Putamen (tissue), 1 donor: ENCODE measurements around the gene SCAI.
"Not testable (repeated sequence)": the region's sequence is repeated elsewhere in the genome, so short reads cannot be mapped to it uniquely, and the experiment has no call there.

Experiments used
- DNase-seq: peaks from one replicate; pipeline ENCODE4 v3.0.0-alpha.2; 2016; ENCODE audit warnings: low spot score

Gene SCAI

DNA sequence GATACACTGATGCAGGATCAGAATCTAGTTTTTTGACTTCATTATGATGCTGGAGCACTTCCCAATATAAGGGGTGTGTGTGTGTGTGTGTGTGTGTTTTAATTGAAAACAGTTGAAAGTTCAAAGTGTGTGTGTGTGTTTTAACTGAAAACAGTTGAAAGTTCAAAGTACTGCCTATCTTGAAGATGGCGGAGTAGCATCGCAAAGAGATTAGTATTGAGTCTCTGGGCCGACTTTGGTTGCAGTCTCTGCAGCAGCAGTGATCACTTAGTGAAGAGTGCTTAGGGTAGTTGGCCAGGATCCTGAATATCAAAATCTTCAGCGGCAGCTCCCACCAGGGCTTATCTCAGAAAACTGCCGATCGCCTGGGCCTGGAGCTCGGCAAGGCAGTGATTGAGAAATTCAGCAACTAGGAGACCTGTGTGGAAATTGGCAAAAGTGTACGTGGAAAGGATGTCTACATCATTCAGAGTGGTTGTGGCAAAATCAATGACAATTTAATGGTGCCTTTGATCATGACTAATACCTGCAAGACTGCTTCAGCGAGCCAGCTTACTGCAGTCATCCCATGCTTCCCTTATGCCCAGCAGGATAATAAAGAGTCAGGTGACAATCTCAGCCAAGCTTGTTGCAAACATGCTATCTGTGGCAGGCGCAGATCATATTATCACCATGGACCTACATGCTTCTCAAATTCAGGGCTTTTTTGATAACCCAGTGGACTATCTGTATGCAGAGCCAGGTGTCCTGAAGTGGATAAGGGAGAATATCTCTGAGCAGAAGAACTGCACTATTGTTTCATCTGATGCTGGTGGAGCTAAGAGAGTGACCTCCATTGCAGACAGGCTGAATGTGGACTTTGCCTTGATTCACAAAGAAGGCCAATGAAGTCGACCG lies 7.3 kb upstream of the SCAI start:
- DNase-seq = no peak

DNA sequence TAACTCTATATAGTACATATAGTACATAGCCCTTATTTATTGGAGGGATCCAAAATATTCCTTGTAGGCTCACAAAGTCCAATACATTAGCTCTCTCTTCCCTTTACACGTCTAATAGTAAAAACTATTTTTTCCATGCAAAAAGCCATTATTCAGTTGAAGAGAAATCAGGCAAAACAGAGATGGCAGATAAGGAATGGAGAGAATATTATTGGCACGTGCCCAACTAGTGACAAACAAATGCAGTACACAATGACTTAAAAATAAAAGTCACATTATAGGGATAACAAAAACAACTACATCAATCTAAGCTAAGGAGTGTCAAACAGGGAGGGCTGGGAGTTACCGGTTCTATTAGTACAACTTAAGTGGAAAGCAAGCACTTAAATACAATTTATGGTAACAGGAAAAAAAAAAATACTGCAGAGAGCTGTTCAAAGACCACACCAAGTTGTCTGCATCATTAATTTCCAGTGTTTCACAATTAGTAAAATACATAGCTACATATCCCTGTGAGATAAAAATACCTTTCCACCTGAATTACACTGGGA lies 4.1 kb upstream of the SCAI start:
- DNase-seq = no peak

DNA sequence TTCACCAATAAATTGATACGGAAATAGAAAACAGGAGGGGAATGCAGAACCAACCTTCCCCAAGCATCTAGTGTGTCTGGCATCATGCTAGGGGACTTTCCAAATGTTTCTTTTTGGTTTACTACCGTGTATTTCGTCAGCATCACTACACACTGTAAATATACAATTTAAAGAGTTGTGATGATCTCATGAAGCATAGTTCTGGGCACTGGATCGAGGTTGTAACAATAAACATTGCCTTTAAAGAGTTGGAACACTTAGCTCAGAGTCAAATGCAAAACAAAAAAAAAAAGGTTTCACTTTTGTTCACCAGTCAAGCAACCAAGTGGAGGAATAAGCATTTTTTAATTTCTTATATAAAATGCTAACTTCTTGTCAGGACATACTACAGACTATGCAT lies 2.9 kb upstream of the SCAI start:
- no peak for DNase-seq

DNA sequence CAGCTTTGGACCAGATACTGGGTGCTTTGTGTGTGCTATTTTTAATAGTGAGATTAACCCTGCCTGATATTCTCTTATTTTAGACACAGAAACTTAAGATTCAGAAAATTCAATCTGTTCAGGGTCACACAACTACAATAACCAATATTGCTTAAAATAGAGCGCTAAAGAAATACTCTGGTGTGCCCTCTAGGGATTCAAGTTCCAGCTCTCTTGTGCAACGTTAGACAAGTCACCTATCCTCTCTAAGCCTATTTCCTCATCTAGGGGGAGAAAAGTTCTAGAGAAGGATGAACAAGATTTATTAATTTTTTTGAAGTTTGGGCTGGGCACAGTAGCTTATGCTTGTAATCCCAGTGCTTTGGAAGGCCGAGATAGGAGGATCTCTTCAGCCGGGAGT lies 2.1 kb upstream of the SCAI start:
- no peak for DNase-seq

DNA sequence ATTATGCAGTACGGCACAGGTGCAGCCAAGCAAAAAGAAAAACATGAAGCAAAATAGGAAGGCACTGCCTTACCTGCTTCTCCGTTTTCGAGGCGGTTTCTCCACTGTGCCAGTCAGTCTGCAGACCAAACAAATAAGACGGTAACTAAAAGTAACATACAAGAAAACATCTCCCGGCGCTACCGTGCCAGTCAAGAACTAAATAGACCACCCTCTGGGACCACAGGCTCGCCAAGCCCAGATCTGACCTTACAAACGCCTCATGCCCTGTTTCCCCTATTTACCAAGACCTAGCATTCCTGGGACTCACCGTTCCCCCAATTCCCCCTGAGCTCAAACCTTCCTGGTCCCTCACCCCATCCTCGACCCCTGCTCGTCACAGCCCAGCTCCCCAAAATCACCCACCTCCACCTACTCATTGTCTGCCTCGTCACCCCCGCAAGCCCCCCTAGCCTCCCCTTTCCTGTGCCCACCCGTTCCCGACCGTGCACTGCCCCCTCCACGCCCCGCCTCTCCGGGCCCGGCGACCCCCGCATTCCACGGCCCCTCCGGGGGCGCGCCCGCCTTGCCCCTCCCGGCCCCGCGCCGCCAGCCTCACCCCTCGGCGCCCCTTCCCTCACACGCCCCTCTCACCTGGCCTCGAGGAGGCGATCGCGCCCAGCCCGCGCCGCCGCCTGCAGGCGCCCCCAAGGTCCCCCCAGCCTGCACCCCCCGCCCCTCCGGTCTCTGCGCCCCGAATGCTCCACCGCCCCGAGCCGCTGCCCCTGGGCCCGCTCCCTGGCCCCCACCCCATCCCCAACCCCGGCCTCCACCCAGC lies 560 bp downstream of the SCAI start:
- no peak for DNase-seq

DNA sequence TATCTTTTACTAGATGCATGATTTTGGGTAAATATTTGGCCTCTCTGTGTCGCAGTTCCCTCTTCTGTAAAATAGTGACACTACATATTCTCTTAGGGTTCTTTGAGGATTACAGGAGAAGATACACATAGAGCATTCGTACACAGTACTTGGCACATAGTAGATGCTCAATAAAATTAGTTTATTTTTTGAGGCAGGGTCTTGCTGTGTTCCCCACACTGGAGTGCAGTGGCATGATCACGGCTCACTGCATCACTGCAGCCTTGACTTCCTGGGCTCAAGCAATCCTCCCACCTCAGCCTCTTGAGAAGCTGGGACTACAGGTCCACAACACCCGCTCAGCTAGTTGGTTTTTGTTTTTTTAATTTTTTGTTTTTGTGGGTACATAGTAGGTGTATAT lies 1.6 kb downstream of the SCAI start:
- DNase-seq = no peak

DNA sequence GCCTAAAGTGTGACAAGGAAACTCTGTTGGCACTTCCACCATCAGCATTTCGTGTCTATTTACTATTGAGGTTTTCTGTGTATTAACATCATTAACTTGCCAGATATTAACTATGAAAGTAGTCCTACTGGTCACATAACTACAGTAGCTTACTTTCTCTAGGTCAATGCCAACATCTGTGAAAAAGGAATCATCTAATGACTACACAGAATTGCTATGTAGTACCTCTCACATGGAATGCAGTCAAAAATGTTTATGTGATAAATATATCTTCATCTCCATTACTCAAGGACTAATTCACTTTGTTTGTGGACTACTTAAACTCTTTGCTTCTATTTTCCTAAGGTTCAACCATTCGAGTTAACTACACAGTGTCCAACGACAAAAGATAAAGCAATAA lies 2.1 kb downstream of the SCAI start:
- no peak for DNase-seq

DNA sequence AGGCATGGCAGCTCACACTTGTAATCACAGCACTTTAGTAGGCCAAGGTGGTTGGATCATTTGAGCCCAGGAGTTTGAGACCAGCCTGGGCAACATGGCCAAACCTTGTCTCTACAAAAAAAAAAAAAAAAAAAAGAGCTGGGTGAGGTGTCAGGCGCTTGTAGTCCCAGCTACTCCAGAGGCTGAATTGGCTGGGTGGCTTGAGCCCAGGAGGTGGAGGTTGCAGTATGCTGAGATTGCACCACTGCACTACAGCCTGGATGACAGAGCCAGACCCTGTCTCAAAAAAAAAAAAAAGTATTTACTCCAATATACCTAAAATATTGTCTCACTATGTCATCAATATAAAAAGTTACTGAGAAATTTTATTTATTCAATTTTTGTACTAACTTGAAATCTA lies 2.8 kb downstream of the SCAI start:
- no peak for DNase-seq

DNA sequence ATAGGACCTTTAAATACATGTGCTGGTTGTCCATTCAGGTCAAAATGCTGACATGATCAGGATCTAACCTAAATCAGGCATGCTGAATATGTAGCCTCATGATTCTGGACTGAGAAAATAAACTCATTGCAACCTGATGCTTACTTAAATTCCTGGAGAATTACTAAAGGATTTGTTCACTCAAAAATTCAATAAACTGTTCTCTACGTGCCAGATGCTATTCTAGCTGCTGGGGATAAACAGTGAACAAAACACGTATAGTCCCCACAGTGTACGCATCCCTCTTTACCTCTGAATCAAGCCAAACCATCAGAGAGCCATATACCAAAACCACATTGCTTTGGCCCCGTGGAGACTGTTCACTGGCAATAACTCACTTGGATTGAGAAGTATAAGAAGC lies 6.1 kb downstream of the SCAI start:
- DNase-seq = no peak

DNA sequence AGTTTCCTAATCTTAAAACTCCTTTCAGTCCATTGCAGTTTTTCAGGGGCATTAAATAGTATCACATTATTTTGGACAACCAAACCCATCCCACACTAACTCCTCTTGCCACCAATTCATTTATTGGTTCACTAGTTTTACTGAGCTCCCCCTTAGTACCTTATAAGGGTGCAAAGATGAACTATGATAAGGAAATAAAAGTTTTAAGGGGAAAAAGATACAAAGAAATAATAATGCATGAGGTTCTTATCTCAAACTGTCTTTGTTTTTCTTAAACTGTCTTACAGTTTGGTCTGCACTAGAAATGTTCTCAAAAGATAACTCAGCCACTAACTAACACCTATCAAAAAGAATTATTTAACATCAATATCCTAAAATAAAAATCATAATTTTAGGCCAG lies 8.4 kb downstream of the SCAI start:
- DNase-seq = no peak

DNA sequence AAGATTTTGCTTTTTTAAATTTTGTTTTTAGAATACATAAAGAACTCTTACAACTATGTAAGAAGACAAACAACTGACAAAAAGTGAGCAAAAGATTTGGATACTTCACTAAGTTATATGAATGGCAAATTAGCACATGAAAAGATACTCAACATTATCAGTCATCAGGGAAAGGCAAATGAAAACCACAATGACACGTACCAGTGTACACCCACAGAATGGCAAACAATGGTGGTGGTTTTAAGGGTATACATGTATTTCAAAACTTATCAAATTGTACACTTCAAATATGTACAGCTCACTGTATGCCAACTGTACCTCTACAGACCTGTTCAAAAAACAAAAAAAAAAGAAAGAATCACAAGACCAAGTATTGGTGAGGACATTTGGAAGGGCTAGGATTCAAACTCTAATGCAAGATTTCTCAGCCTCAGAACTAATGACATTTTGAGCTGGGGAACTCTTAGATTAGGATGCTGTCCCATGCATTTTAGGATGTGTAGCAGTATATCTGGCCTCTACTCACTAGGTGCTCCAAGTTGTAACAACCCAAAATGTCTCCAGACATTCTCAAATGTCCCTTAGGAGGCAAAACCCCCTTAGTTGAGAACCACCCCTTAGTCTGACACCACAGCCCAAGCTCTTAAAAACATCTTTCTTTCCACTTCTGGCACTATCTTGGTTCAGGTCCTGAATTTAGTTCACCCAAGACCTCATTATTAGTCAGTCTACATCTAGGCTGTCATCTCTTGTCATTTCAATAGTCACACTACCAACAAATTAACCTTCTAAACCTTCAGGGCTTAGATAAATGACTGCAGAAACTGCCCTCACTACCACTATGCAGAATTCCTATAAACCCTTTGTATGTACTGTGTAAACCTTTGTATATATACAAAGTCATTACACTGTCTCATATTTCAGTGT lies 9.7 kb downstream of the SCAI start:
- no peak for DNase-seq

DNA sequence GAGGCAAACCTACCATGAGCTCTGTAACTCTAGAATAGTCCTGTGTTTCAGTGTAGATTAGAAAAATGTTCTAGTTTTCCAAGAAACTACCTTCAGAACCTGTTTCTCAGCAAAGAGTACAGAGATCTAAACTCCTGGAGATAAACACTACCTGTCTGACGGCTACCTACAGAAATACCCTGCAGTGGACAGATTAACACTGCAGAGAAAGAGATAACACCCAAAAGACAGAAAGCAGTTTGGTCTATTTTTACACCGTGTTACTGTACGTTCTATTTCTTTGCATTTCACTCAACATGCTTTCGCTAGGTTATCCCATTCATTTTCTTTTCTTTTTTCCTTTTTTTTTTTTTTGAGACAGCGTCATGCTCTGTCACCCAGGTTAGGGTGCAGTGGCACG lies 11.6 kb downstream of the SCAI start:
- no peak for DNase-seq

DNA sequence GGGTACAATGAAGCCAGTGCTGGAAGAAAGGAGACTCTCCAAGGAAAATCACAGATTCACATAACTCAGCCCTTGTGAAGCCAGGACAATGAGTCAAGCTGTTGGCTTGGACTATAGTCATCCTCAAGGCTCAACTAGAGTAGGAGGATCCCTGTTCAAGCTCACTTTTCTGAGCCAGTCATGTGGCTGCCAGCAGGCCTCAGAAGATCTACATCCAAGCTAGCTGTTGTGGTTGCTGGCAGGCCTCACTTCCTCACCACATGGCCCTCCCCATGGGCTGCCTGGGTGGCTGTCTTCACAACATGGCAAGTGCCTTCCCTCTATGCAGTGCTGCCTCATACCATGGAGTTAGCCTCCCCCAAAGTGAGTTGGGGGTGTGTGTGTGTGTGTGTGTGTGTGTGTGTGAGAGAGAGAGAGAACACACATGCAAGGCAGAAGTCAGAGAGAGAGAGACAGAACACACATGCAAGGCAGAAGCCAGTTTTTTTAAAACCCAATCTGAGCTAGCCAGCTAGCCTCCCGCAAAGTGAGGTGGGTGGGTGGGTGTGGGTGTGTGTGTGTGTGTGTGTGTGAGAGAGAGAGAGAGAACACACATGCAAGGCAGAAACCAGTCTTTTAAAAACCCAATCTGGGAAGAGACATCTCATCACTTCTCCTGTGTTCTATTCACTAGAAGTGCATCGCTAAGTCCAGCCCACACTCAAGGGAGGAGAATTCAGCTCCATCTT lies 17.1 kb downstream of the SCAI start:
- DNase-seq = peak; percentile 31

DNA sequence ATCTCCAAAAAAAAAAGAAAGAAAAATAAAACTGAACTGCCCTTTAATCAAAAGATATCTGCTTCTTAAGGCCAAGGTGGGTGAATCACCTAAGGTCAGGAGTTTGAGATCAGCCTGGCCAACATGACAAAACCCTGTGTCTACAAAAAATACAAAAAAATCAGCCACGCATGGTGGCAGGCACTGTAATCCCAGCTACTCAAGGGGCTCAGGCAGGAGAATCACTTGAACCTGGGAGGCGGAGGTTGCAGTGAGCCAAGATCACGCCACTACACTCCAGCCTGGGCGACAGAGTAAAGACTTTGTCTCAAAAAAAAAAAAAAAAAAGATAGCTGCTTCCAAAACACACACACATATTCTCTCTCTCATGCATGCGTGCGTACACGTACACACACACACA lies 17.8 kb downstream of the SCAI start:
- DNase-seq = no peak

DNA sequence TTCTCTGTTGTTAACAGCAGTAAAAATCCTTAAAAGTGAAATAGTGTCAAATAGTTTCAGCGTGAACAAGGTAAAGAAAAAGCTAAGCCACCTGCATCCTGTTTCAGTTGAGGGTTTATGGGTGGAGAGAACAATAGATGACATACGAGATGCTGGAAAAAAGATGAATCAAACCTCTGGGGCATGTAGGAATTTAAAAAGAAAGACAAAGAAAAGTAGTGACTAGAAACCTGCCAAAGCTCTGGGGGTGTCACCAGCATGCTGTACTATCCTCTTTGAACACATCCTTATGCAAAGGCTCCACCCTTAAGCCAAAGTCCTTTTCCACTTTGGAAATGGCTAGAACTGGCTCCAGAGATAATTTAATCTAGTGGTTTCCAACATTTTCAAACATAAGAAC lies 22.2 kb downstream of the SCAI start:
- DNase-seq = no peak

DNA sequence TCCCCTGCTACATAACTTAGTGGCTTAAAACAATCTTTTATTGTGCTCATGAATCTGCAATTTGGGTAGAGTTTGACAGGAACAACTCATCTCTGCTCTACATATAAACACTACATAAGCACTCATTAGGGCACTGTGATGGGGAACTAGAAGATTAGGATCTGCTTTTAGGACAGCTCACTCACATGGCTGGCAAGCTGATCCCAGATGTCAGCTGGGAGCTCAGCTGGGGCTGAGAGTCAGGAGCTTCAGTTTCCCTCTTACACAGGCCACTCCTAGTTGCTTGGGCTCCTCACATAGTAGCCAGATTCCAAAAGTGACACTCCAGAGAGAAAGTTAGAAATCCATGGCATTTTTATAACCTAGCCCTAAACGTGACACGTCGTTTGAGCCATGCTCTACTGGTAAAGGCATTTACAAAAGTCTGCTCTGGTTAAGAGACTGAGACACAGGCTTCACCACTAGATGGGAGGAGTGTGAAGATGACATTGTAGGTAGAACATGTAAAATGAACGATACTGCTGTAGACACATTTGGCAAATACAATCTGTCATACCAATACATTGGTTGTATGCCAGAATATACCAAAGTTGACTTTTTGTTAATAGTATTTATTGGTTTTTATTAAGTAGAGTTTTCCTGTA lies 23.6 kb downstream of the SCAI start:
- no peak for DNase-seq

DNA sequence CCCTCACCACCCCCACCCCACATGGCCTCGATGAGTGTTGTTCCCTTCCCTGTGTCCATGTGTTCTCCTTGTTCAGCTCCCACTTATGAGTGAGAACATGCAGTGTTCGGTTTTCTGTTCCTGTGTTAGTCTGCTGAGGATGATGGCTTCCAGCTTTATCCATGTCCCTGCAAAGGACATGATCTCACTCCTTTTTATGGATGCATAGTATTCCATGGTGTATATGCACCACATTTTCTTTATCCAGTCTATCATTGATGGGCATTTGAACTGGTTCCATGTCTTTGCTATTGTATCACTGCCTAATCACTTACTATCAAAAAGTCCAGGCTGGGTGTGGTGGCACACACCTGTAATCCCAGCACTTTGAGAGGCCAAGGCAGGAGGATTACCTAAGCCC lies 24.6 kb downstream of the SCAI start:
- DNase-seq = not testable (repeated sequence)

DNA sequence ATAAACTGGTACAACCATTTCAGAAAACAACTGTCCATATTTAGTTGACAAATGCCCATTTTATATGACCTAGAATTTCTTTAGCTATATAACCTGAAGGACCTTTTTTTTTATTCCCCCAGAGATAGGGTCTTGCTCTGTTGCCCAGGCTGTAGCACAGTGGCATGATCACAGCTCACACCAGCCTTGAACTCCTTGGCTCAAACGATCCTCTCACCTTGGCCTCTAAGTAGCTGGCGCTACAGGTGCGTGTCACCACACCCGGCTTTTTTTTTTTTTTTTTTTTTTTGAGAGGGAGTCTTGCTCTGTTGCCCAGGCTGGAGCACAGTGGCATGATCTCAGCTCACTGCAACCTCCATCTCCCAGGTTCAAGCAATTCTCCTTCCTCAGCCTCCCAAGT lies 28.8 kb downstream of the SCAI start:
- not testable (repeated sequence) for DNase-seq

DNA sequence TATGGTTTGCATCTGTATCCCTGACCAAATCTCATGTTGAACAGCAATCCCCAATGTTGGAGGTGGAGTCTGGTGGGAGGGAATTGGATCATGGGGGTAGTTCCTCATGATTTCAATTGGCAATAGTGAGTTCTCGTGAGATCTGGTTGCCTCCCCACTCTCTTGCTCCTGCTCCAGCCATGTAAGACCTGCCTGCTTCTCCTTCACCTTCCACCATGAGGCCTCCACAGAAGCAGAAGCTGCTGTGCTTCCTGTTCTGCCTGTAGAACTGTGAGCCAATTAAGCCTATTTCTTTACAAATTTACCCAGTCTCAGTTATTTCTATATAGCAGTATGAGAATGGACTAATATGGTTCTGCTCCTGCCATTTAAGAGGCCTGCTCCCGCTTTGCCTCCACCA lies 32.9 kb downstream of the SCAI start:
- DNase-seq = no peak

DNA sequence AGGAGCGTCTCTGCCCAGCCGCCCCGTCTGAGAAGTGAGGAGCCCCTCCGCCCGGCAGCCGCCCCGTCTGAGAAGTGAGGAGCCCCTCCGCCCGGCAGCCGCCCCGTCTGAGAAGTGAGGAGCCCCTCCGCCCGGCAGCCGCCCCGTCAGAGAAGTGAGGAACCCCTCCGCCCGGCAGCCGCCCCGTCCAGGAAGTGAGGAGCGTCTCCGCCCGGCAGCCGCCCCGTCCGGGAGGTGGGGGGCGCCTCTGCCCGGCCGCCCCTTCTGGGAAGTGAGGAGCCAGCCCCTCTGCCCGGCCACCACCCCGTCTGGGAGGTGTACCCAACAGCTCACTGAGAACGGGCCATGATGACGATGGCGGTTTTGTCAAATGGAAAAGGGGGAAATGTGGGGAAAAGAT lies 34.8 kb downstream of the SCAI start:
- DNase-seq = not testable (repeated sequence)
